HTERT RPE-1 (cell line): Measurements from ENCODE around the gene SYNE2.

Experiments used
- in situ Hi-C: fragments of 300-500 bp; cut with MboI; formaldehyde crosslinking; loops from 4 replicates; pipeline ENCODE4 v1.14.3; 2020; ENCODE audit warnings: low sequenced_read_pairs

SYNE2 gene

DNA sequence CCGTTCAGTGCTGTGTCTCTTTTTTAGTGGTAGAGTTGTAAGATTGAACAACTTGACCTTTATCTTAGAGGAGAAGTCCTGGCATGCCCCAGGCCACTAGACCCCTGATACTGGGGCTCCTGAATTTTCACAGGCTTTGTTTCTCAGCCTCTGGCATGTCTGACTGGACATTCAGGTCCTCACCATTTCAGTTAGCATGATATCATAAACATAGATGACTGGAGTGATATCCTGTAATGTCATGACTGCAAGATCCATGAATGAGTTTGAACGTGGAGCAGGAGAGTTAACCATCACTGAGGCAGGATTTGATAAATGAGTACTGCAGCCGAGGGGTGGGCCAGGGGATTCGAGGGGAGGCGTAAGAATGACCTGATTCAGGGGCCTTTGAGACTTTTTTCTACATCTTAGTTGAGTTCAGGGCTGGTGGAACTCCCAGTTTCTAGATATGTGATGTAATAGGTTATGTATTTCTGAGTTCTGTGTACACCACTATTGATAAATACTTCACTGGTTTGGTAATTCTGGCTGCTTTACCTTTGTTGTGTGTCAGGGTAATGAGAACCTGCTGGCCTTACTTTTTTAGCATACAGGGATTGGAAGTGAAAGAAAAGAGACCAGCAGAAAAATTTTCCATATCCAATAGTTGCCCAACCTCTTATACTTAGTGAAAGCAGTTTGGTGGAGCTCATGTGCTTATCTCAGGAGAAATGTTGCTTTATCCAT is 217.0 kb downstream of the SYNE2 start:
- in situ Hi-C loops, result no loop called here

DNA sequence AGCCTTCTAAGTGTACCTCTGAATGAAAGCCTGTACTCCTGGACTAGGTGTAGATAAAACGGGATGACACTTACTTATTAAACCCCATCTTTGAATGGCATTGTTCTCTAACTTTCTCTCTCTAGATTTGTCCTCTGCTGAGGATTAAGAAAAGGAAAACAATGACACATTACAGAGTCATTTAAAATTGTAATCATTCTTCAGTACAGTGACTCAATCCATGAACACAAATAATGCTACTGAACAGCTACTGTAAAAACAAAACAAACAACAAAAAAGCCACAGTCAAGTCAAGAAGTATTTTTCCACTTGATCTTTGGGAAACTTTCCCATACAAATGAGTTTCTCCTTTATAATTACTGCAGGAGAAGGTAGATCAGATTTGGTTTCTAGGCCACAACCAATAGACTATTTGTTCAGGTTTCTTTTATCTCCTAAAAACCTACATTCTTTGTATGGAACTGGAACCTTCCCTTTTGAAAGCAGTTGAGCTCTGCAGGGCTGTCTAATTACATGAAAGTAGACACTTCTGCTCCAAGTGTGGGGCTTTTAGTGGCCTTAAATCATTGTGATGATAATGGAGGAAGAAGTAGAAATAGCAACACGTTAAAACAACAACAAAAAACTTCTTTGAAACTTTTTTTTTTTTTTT is 222.3 kb downstream of the SYNE2 start:
- in situ Hi-C loops, result no loop called here

DNA sequence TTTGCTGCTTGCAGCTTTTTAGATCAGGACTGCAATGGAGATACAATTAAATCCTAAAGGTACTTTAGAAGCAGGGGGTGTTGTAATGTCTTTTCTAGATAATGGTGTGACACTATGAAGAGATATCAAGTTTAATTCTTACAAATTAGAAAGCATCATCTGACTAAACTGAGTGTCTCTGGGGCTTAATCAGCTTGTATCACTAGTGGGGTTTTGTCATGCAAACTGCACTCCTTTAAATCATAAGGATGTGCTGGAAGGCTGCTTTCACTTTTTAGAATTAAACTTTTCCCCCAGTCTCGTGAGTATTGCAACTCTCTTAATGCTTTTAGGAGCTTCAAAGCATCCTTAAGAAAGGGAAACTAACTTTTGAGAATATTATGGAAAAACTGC is 222.8 kb downstream of the SYNE2 start:
- in situ Hi-C loops, result no loop called here

DNA sequence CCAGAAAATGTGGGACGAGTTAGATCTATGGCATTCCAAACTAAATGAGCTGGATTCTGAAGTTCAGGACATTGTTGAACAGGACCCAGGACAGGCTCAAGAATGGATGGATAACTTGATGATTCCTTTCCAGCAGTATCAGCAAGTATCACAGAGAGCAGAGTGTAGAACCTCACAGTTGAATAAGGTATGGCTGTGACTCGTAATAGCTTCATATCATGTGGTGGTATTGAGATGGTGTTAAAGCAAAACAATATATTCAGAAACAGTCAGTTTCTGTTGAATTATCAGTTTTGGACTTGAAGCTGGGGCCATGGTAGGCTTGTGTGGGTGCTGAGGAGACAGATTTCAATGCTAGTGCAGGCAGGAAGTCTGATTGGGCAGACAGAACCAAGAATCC is 227.6 kb downstream of the SYNE2 start:
- in situ Hi-C loops, result no loop called here

DNA sequence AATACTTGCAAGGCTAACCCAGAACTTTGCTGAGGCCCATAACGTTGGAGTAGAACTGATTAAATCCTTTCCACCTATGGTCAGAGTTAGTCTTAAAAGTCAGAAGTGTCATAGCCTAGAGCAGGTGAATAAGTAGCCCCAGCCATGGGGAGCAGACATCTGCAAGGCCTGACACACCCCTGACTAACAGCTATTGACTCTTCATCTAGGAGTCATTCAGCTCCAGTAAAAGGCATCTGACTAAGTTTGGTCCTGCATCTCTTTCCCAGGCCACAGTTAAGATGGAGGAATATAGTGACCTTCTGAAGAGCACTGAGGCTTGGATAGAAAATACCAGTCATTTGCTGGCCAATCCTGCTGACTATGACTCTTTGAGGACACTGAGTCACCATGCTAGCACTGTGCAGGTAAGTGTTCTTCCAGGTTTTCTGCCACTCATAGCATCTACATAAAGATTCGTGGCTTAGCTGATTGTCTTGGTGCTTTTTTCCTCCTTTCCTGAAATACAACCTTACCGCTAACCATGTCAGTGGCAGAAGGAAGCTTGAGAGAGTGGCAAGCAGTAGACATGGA is 228.5 kb downstream of the SYNE2 start:
- in situ Hi-C loops, result no loop called here

DNA sequence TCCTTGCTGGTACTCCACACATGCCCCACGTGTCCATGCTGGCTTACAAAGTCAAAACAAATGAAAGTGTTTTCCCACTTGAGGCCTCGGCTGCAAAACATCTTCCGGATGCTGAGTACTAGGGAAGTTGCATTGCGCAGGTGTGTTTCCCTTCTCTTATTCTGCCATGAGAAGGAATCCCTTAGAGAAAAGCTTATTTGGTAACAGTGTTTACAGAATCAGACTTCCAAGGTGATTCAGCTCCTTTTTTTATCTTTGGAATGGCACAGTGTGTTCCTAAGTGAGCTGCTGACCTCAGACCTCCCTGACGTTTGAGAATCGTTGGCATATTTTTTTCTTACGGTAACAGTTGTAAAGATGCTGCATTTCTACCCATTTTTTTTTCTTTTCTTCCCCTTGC is 230.0 kb downstream of the SYNE2 start:
- in situ Hi-C loops, result no loop called here

DNA sequence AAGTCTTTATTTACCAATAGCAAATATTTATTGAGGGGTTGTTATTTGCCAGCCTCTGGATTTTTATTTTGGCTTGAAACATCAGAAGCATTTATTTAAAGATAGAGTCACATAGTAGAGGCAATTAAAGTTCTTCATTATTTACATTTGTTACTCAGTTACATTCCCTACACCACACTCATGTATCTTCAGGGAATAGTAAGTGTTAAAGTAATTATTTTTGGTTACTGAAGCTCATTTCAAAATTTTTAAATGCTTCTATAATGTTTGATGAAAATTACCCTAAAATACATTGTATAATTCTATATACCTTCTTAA is 235.8 kb downstream of the SYNE2 start:
- in situ Hi-C loops, result no loop called here

DNA sequence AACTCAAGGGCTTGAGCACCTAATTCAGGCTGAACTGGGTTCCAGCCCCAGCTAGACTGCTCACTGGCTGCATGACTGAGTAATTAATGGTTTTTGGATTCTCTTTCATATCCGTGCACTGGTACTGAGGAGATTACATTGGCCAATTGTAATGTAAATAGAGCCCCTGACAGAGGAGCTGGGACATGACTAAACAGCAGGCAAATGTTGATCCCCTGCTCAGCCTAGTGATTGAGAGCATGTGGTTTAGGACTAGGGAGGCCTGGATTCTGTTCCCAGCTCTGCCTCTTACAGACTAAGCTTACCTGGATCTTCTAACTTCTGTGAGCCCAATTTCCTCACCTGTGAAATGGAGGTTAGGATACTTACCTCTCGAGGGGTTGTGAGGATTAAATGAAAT is 237.1 kb downstream of the SYNE2 start:
- in situ Hi-C loops, result no loop called here

DNA sequence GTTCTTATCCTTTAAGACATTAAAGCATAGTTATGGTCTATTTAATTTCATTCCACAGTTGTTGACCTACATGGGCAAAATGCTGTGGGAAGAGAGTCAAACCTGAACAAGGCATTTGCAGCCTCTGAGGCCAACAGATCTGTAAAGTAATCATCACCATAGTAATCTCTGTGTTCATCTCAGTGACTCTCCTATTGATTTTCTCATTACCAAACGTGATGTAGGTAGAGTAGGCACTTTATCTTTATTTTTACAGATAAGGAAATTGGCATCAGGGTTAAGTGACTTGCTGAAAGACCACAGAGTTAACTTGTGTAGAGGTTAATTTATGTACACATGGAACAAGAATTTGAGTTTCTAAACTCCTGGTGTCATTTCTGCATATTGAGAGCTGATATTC is 238.4 kb downstream of the SYNE2 start:
- in situ Hi-C loops, result no loop called here

DNA sequence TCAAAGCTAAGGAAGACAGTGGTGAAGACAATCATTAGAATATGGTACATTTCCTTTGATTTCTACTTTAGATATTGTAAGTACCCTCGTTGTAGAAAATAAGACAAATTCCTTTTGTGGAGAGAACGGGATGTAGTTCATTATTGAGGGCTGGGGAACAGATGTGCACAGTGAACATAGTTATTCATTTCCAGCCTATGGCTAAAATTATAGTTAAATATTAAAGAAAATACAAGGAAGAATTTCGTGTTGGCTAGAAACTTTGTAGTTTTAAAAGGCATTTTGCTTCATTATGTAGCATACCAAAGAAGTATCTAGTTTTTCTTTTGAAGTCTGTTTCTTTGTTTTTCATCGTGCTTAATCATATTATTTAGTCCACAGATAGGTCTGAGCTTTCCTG is 239.5 kb downstream of the SYNE2 start:
- in situ Hi-C loops, result no loop called here

DNA sequence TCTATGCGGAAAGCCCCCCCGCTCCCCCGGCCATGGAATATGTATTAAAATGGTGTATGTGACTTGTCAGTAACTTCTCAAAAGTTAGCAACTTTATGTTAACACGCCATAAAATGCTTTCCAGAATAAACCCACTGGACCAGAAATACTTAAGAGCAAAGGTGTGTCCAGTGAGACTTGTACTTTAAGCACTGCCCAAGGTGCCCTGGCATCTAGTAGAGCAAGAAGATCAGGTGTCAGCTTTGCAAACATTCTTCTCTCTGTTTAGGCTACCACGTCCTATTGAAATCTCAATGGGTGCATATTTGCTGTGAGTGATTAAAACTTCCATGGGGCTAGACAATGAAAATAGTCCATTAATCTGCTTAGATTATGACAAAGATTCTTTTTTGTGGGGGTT is 240.1 kb downstream of the SYNE2 start:
- in situ Hi-C loops, result no loop called here

DNA sequence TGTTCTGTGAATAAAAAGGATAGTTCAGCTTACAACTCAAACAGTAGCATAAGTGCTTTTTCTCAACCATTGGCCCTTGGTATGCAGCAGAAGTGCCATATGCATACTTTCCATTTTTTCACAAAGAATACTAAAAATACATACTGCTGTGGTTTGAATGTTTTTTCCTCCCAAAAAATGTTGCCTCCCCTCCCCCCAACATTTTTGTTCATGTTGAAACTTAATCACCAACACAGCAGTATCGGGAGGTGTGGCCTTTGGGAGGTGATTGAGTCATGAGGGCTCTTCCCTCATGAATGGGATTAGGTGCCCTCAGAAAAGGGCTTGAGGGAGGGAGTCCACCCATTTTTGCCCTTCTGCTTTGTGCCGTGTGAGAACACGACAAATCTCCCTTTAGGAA is 242.8 kb downstream of the SYNE2 start:
- in situ Hi-C loops, result no loop called here

DNA sequence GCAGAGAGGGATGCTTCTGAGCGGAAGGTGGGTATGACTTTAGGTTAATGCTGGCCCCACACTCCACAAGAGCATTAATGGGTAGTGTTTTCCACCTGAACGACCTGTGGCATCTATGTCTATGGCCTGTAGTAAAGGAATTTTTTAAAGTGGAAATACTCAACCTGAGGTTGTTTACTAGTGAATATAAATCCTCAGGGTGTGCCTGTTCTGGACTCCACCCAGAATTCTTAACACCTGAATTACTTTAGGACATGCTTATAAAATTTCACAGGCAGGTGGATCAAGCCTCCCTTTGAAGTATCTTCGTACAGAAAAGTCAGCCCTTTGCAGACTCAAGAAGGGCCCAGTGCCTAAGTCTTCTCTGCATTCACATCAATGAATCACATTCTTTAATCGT is 245.3 kb downstream of the SYNE2 start:
- in situ Hi-C loops, result no loop called here

DNA sequence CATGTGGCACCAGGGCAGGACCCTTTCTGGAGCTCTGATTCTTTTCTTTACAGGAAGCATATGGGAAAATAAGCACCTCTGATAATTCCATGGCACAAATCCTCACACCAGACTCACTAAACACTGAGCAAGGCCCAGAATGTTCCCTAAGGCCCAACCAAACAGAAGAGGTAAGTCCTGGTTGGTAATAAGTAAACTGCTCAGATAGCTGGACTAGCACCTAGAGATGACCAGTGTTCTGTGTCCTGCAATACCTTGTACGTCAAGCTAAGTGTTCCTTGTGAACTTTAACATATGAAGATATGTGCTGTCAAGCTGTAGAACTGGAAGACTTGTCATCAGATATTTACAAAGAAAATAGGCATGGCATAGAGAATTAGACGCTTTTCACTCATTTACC is 254.6 kb downstream of the SYNE2 start:
- in situ Hi-C loops, result no loop called here

DNA sequence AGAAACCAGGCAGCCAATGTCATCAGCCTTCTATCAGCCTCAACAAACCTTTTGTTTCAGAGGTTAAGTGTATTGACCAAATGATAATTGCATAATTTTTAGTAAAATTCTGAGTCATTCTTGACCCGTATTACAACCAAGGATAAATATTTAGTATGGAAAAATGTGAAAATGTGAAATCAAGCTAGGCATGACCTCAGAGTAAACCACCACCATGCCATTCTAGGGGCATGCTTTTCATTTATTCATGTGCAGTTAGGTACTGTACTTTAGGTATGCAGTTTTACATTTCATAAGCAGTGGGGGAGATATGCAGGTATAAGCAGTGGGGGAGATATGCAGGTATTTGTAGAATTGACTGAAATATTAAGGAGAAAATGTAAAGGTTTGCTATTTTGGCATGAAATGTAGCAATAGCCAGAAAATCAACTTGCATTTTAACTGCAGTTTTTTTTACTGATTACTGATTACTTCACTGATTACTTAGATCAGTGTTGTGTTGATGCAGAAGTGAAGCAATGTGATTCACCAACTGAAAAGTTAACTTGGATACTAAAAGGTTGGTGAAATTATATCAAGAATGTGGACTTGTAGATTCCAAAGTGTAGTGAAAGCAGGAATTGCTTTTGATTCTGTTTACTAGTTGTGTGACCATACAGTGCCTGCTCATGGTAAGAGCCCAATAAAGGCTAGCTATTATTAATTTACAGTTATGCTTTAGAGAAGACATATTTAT is 257.2 kb downstream of the SYNE2 start:
- in situ Hi-C loops, result no loop called here

DNA sequence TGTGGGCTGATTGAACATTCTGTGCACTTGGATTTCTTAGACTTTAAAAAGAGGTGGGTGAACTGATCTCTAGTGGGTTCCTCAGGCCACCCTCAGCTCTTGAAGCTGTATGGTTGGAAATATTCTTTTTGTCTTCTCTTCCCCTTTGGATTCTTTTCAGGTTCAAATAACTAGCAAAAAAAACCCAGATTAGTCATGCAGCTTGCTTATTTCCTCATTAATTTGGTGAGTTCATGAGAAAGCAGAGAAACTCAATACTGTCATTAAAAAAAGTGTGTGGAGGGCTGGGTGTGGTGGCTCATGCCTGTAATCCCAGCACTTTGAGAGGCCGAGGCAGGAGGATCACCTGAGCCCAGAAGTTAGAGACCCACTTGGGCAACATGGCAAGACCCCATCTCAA is 258.0 kb downstream of the SYNE2 start:
- in situ Hi-C loops, result no loop called here

DNA sequence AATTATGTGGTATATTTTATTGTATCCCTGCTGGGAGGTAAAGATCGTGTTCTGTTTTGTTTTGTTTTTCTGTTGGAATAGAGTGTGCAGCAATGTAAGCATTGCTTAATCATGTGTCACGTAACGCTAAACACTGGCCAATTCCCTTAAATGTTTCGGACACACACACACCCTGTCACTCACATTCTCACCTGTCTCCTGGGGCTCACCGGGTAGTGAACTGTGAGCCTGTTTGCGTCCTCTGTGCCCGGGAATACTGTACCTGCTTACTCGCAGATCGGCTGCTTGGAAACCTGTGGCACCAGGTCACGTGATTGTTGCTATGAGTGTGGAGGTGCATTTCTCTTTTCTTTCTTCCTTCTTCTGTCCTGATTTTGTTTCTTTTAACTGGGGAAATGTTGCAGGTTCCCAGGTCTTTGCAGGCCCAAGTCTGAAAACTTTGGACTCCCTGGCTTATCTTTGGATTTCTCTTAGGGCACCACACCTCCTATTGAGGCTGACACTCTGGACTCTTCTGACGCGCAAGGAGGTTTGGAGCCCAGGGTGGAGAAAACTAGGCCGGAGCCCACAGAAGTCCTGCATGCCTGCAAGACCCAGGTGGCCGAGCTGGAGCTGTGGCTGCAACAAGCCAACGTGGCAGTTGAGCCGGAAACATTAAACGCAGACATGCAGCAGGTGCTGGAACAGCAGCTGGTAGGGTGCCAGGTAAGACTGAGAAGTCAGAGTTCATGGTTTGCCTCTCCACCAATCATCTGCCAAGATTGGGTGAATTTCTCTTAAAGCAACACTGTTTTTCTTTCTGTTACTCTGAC is 260.3 kb downstream of the SYNE2 start:
- in situ Hi-C loops, result no loop called here

DNA sequence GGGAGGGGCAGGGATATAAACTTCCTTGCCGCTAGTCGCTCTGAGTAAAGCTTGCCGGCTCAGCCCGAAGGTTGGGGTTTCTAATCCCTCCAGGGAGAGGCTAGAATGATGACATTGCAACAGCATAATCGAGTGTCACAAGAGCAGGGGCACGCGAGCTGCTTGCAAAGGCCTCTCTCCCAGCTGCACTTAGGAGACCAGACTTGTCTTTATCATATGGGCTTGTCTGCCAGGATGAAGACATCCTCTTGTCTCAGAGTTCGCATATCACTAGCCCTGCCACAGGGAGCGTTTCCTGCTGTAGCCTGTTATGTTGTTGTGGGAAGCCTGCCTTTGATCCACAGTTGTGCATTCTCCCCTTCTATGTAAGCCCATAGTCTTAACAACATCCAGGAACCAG is 261.4 kb downstream of the SYNE2 start:
- in situ Hi-C loops, result no loop called here

DNA sequence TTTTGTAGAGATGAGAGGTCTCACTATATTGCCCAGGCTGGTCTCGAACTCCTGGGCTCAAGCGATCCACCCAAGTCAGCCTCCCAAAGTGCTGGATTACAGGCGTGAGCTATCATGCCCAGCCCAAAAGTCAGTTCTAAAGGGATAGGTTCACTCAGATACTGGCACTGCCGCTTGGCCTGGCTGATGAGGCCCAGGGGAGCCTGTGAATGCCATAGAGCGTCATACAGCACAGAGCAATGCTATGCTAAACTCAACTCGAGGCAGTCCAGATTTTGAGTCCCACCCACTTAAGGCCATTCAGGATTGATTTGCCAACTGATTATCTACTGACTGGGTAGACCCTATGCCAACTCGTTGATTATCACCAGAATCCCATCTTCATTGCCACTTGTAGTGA is 262.0 kb downstream of the SYNE2 start:
- in situ Hi-C loops, result no loop called here

DNA sequence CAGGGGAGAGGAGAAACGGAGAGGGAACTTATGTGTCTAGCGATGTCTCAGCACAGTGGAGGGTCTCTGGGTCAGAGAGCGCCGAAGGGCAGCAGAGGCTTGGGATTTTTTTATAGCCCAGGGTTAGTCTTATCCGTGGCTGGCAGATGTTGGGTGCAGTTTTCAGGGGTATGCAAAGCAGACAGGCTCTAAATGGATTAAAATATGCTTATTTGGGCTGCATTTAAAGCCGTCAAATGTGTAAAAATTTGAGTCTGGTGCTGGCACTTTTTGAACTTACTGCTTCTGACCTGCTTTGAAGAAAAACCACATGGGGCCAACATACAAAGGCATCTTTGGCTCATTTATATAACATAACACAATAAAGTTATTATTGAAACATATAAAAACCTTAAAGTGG is 262.6 kb downstream of the SYNE2 start:
- in situ Hi-C loops, result no loop called here

DNA sequence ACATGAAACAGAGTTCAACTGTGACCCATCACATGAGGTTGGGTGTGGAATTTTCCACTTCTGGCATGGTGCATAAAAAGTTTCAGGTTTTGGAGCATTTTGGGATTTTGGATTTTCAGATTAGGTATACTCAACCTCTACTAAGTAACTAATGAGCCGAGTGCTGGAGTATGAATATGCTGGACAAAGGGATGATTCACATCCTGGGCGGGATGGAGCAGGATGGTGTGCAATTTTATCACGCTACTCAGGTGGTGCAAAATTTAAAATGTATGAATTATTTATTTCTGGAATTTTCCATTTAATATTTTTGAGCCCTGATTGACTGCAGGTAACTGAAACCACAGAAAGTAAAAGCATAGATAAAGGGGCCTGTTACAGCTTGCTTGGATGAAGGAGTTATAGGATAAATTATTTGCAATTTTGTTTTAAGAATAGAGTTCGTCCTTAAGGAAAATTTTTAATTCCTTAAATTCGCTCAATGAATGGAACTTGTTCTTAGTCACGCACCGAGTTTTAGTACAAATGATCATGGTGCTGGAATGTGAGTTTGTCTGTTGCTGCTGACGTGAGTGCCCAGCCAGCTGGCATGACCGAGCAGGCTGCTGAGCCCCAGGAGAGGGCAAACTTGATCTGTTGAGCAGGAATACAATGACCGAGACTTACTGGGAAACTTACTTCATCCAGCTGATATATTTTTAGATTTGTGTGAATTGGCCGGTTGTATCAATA is 265.0 kb downstream of the SYNE2 start:
- in situ Hi-C loops, result no loop called here
